ENCODE results near the gene CD2.

- TF ChIP-seq CTCF (IDR thresholded peaks at IDR 0.05 in 4 of 5, conservative IDR thresholded peaks at IDR 0.05 in 1 of 5) (no peak), POLR2A (IDR thresholded peaks at IDR 0.05) (no peak)
Observed at GRCh38 chr1:116717318-116717717, 36.9 kb upstream of the CD2 start.
